Activated T-cell treated with anti-CD3 and anti-CD28 coated beads, Interleukin-2, amount 50 U/mL, for 24 hours (primary cell): ENCODE data around the gene BLID.

Source experiments
- DNase-seq: peaks from one replicate; pipeline ENCODE4 v3.0.0-alpha.2; 2020
- H3K27ac Mint-ChIP-seq: 2 replicates; pipeline ENCODE4 v1.8.0; 2020; ENCODE audit warnings: mild to moderate bottlenecking, mixed read lengths
- H3K27me3 Mint-ChIP-seq: 2 replicates; pipeline ENCODE4 v1.8.0; 2020; ENCODE audit warnings: mixed read lengths
- H3K36me3 Mint-ChIP-seq: 2 replicates; pipeline ENCODE4 v1.8.0; 2020; ENCODE audit warnings: low read depth, mixed read lengths
- H3K4me1 Mint-ChIP-seq: 2 replicates; pipeline ENCODE4 v1.8.0; 2020; ENCODE audit warnings: low read depth, mixed read lengths
- H3K4me3 Mint-ChIP-seq: 2 replicates; pipeline ENCODE4 v1.8.0; 2020; ENCODE audit warnings: mild to moderate bottlenecking, moderate library complexity, mixed read lengths
- H3K9me3 Mint-ChIP-seq: 2 replicates; pipeline ENCODE4 v1.8.0; 2020; ENCODE audit warnings: mixed read lengths

BLID gene

GRCh38 chr11:122115524-122116379 lies at the start of gene BLID:
Gene BLID (minus strand): TSS chr11:122116215. CDS start chr11:122115922, 293 bp downstream.
- DNase-seq: no peak
- no peaks in the 10 kb centered on the region for H3K36me3 Mint-ChIP-seq
- H3K9me3 Mint-ChIP-seq: no peaks in the 10 kb centered on the region
- H3K4me3 Mint-ChIP-seq: no peak within 1 kb of the TSS
- H3K27ac Mint-ChIP-seq: no peak within 1 kb of the TSS
- H3K4me1 Mint-ChIP-seq: no peaks in the 10 kb centered on the region
- peaks cover 2% of the 10 kb centered on the region for H3K27me3 Mint-ChIP-seq

GRCh38 chr11:122163053-122163819 lies 47.2 kb upstream of the BLID start:
- Mint-ChIP-seq H3K4me1 (no peaks in the 10 kb centered on the region), H3K36me3 (no peaks in the 10 kb centered on the region), H3K9me3 (no peaks in the 10 kb centered on the region), H3K4me3 (no peak overlapping the region), H3K27ac (no peak overlapping the region), H3K27me3 (peaks cover 25% of the 10 kb centered on the region)
- no peak for DNase-seq

GRCh38 chr11:122162095-122162494 lies 46.1 kb upstream of the BLID start:
- Mint-ChIP-seq H3K4me3 (no peak overlapping the region), H3K4me1 (peaks cover 6% of the 10 kb centered on the region), H3K27me3 (peaks cover 19% of the 10 kb centered on the region), H3K36me3 (no peaks in the 10 kb centered on the region), H3K9me3 (no peaks in the 10 kb centered on the region), H3K27ac (no peak overlapping the region)
- no peak for DNase-seq

GRCh38 chr11:122160841-122161590 lies 45.0 kb upstream of the BLID start:
- no peaks in the 10 kb centered on the region for H3K9me3 Mint-ChIP-seq
- H3K27ac Mint-ChIP-seq: no peak overlapping the region
- no peaks in the 10 kb centered on the region for H3K36me3 Mint-ChIP-seq
- peaks cover 10% of the 10 kb centered on the region for H3K4me1 Mint-ChIP-seq
- no peak for DNase-seq
- H3K27me3 Mint-ChIP-seq: peaks cover 19% of the 10 kb centered on the region
- no peak overlapping the region for H3K4me3 Mint-ChIP-seq

GRCh38 chr11:122159861-122160260 lies 43.8 kb upstream of the BLID start:
- H3K36me3 Mint-ChIP-seq: no peaks in the 10 kb centered on the region
- DNase-seq: no peak
- H3K4me1 Mint-ChIP-seq: peaks cover 10% of the 10 kb centered on the region
- no peak overlapping the region for H3K4me3 Mint-ChIP-seq
- H3K9me3 Mint-ChIP-seq: no peaks in the 10 kb centered on the region
- no peak overlapping the region for H3K27ac Mint-ChIP-seq
- peaks cover 17% of the 10 kb centered on the region for H3K27me3 Mint-ChIP-seq

GRCh38 chr11:122159173-122159721 lies 43.2 kb upstream of the BLID start:
- Mint-ChIP-seq H3K27me3 (peaks cover 15% of the 10 kb centered on the region), H3K27ac (no peak overlapping the region), H3K4me1 (peaks cover 10% of the 10 kb centered on the region), H3K9me3 (no peaks in the 10 kb centered on the region), H3K36me3 (no peaks in the 10 kb centered on the region), H3K4me3 (no peak overlapping the region)
- DNase-seq: no peak

GRCh38 chr11:122158171-122158570 lies 42.2 kb upstream of the BLID start:
- no peak overlapping the region for H3K27ac Mint-ChIP-seq
- H3K27me3 Mint-ChIP-seq: peaks cover 15% of the 10 kb centered on the region
- H3K9me3 Mint-ChIP-seq: no peaks in the 10 kb centered on the region
- peaks cover 10% of the 10 kb centered on the region for H3K4me1 Mint-ChIP-seq
- H3K4me3 Mint-ChIP-seq: no peak overlapping the region
- no peaks in the 10 kb centered on the region for H3K36me3 Mint-ChIP-seq
- no peak for DNase-seq

GRCh38 chr11:122157653-122158161 lies 41.7 kb upstream of the BLID start:
- no peak for DNase-seq
- Mint-ChIP-seq H3K4me1 (peaks cover 10% of the 10 kb centered on the region), H3K27ac (no peak overlapping the region), H3K36me3 (no peaks in the 10 kb centered on the region), H3K9me3 (no peaks in the 10 kb centered on the region), H3K4me3 (peak overlapping the region; percentile 46), H3K27me3 (peaks cover 15% of the 10 kb centered on the region)

- no peak for DNase-seq
- Mint-ChIP-seq H3K4me3 (peak overlapping the region; percentile 46), H3K27me3 (peaks cover 17% of the 10 kb centered on the region)
Observed at GRCh38 chr11:122156940-122157382, 40.9 kb upstream of the BLID start.

GRCh38 chr11:122155765-122156527 lies 39.9 kb upstream of the BLID start:
- Mint-ChIP-seq H3K4me1 (peaks cover 10% of the 10 kb centered on the region), H3K27ac (no peak overlapping the region), H3K27me3 (peaks cover 17% of the 10 kb centered on the region), H3K36me3 (no peaks in the 10 kb centered on the region), H3K9me3 (no peaks in the 10 kb centered on the region), H3K4me3 (no peak overlapping the region)
- no peak for DNase-seq

More at GRCh38 chr11:122156940-122157382, 40.9 kb upstream of the BLID start:
- no peaks in the 10 kb centered on the region for H3K9me3 Mint-ChIP-seq
- H3K36me3 Mint-ChIP-seq: no peaks in the 10 kb centered on the region
- H3K27ac Mint-ChIP-seq: no peak overlapping the region
- H3K4me1 Mint-ChIP-seq: peaks cover 10% of the 10 kb centered on the region

GRCh38 chr11:122154994-122155393 lies 39.0 kb upstream of the BLID start:
- Mint-ChIP-seq H3K9me3 (no peaks in the 10 kb centered on the region), H3K27ac (no peak overlapping the region), H3K36me3 (no peaks in the 10 kb centered on the region), H3K4me3 (no peak overlapping the region), H3K4me1 (peaks cover 10% of the 10 kb centered on the region), H3K27me3 (peaks cover 17% of the 10 kb centered on the region)
- DNase-seq: no peak

GRCh38 chr11:122154227-122154626 lies 38.2 kb upstream of the BLID start:
- no peaks in the 10 kb centered on the region for H3K9me3 Mint-ChIP-seq
- H3K4me1 Mint-ChIP-seq: peaks cover 10% of the 10 kb centered on the region
- no peak overlapping the region for H3K4me3 Mint-ChIP-seq
- no peak overlapping the region for H3K27ac Mint-ChIP-seq
- DNase-seq: no peak
- peaks cover 14% of the 10 kb centered on the region for H3K27me3 Mint-ChIP-seq
- H3K36me3 Mint-ChIP-seq: no peaks in the 10 kb centered on the region

GRCh38 chr11:122153746-122154145 lies 37.7 kb upstream of the BLID start:
- H3K4me3 Mint-ChIP-seq: no peak overlapping the region
- no peak overlapping the region for H3K27ac Mint-ChIP-seq
- no peaks in the 10 kb centered on the region for H3K9me3 Mint-ChIP-seq
- peaks cover 10% of the 10 kb centered on the region for H3K4me1 Mint-ChIP-seq
- no peaks in the 10 kb centered on the region for H3K36me3 Mint-ChIP-seq
- peaks cover 14% of the 10 kb centered on the region for H3K27me3 Mint-ChIP-seq
- no peak for DNase-seq
